GM18507 (cell line): ENCODE results near the gene GRK1.

ENCODE experiments used
- DNase-seq: peaks from one replicate; pipeline ENCODE4 v3.0.0; 2011; ENCODE audit warnings: low read depth; ENCODE audit not compliant: insufficient read length; ENCODE audit errors: extremely low spot score
- FAIRE-seq: peaks from 2 replicates; lab custom pipeline; 2011; peaks lifted over from hg19 to GRCh38; lab: Jason Lieb, UNC

Gene GRK1

DNA sequence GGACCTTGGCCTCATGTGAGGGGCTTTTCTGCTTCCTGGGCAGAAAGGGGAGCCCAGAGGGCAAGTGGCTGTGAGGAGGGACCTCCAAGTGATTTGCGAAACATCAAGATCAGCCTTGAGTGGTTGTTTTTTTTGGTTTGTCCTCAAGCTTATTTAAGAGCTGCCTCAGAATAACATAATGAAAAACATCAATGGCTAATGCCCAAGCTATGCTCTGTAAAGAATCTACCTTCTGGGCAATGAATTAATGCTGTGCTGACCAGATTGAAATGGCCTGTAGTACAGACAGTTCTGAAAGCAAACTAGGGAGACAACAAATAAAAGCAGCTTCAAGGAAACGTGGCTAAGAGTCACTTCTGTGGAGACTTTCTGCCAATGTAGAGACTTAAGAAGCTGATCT, 100.3 kb downstream of the GRK1 start:
- FAIRE-seq (no peak), DNase-seq (no peak)

DNA sequence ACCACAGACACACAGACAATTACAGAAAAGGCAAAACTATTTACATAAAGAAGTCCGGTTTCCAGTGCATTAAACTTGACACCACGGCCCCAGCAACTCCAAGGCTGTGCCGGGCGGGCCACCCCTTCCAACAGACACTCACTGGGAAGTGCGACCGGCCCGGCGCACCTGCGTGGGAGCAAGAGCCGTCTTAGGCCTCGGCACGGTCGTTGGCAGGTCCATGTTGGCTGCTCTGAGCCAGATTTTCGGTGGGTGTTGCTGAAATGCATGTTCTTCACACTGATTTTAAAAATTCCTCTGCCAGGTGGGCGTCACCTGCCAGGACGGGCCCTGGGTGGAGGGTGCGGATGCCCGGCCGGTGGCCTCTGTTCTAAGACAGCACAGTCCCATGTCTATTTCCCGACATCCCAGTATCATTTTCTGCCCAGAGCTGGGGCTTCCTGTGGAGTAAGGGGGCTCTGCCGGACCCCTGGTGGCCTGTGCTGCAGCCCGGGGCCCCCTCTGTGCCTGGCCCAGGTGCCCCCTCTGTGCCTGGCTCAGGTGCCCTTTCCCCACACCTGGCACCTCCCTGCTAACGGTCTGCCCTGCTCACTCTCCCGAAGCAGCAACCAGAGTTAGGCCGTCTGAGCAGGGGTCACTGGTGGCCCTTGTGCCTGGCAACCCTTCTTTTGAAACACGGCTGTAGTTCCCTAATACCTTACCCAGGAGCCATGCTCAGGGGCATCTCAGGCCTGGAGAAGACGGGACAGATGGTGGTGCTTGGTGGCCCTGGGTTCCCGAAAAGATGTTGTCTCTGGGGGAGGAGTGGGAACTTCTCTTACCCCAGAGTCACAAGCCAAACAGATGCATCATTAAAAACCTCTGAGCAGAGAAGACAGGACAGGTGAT, 101.2 kb downstream of the GRK1 start:
- no peak for FAIRE-seq

DNA sequence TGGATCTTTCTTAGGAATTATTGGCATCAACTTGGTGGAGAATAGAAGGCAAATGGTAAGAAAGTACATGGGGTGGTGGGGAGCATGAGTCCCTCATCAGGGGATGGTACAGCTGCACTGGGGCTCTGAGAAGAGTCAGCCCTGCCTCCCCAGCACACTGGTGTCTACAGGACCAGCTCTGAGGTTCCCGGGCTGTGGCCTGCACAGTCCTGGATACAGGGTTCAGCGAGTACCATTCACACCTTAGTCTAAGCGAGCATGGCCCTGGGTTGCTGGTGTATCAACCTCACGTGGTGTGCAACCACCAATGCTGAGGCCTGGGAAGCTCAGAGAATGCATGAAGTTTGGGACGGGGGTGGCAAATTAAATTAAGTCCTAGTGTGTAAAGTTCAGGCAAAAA, 102.1 kb downstream of the GRK1 start:
- no peak for DNase-seq
- no peak for FAIRE-seq

More for the DNA sequence above, 101.2 kb downstream of the GRK1 start:
- DNase-seq = no peak

- FAIRE-seq = no peak
- DNase-seq = no peak
Measured at GRCh38 chr13:113769881-113770280, 102.9 kb downstream of the GRK1 start.

DNA sequence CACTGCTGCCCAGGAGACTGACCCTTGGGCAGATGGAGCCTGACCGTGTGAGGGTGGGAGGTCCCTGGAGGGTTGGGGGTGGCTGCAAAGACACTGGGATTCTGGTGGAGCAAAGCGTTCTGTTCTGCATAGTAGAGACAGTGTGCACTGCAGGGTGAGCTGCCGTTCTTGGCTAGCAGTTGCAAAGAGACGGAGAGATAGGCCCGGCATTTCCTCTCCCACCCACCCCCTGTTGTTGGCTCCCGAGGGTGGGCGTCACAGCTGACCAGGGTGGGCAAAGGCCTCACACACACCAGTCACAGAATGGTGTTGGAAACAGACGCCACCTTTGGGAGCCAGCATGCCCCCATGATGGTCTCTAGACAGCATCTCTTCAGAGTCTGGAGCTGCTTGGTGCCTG, 103.4 kb downstream of the GRK1 start:
- no peak for FAIRE-seq
- no peak for DNase-seq

DNA sequence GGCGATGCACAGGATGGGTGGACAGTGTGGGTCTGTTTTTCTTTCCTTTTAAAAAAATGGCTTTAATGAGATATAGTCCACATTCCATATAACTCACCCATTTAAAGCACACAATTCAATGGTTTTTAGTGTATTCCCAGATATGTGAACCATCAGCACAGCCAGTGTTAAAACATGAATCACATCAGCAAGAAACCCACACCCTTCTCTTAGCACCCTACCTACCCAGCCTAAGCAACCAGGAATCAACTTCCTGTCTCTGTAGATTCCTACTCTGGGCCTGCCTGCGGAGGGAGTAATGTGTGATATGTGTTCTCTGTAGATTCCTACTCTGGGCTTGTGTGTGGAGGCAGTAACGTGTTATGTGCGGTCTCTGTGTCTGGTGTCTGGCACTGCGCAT, 103.9 kb downstream of the GRK1 start:
- FAIRE-seq (no peak), DNase-seq (no peak)

GRCh38 chr13:113771709-113772331, 104.8 kb downstream of the GRK1 start:
- no peak for DNase-seq

GRCh38 chr13:113774177-113775107, 107.4 kb downstream of the GRK1 start:
- peak; percentile 49 for FAIRE-seq
- no peak for DNase-seq

More at GRCh38 chr13:113771709-113772331, 104.8 kb downstream of the GRK1 start:
- no peak for FAIRE-seq

- no peak for DNase-seq
- no peak for FAIRE-seq
Measured at GRCh38 chr13:113775451-113776145, 108.6 kb downstream of the GRK1 start.

DNA sequence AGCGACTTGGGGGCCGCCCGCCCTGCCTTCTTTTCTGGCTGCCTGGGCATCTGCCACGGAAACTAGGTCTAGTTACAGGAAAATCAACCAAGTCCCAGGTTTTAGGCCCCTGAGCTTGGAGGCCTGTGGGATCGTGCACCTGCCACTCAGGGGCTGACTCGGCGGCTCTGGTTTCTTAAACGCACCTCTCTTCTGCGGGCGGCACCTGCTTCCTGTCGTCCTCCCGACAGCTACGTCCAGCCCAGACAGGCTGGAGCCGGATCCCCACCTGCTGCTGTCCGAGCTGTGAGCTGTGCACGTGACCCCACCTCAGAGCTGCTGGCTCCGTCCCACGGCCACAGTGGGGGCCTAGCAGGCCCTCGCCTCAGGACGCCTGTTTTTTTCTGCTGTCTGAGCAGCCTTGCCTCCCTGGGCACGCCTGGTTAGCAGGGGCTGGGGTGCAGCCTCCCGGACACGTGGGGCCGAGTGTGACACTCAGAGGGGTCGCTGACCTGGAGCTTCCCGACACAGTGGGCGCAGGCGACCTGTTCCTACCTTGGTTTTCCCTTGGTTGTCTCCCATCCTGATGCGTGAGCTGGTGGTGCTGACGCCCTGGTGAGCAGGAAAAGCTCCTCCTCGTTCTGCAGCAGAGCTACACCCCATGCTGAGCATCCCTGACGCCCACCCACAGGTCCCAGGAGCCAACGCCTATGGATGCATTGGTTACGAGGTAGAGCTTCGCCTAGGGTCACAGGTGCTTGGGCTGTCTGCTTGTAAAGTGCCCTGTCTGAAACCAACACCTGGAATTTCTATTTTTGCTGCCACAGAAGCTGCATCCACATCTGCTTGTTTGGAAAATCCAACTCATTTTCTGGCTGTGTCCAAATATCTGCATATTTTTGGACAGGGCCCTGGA, 109.5 kb downstream of the GRK1 start:
- DNase-seq = no peak
- no peak for FAIRE-seq

- no peak for FAIRE-seq
- no peak for DNase-seq
Measured at GRCh38 chr13:113777311-113778260, 110.6 kb downstream of the GRK1 start.

- no peak for FAIRE-seq
- DNase-seq = no peak
Measured at GRCh38 chr13:113781571-113781970, 114.6 kb downstream of the GRK1 start.

DNA sequence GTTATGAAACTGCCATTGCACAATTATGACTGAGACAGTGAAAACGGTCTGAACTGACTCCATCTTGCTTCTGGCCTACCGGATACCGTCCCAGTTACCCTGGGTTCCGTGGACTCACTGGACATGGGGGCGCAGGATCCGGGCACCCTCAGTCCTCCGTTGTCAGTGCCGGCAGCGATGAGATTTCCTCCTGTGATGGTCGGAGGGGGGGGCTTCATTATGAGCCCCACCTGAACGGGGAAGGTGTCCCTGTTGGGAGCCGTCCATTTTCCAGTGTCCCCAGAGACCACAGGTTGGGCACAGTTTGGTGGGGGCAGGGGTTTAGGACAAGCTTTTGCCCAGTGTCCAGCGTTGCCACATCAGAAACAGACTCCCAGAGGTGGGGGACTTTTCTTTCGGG, 115.5 kb downstream of the GRK1 start:
- no peak for DNase-seq
- no peak for FAIRE-seq

GRCh38 chr13:113783200-113783881, 116.3 kb downstream of the GRK1 start:
- FAIRE-seq (no peak), DNase-seq (no peak)

DNA sequence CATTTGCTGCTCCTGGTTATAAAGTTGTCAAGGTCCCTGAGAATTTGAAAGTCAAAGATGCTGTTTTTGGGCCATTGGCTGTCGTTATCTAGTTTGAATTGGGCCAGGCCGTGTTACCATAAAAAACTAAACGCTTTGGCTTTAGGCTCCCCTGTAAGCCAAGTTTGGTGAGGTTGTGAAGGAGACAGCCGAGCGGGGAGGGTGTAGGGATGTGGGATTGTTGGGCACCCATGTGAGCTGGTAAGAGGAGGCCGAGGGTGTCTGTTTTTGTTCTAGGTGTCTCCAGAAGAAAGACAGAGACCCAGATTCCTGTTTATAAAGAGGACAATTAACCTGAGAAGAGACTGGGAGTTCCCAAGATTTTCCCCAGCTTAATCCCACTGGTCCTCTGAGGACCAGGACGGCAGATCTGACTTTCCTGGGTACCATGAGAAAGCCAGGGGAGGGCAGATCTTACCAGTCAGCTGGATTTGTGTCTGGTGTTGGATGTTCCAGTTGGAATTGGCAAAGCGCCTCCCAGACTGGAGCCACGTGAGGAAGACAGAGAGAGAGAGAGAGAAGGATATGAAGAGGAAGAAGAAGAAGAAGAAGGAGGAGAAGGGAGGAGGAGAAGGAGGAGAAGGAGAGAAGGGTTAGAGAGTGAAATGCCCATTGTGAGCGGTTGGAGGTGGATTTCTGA, 117.1 kb downstream of the GRK1 start:
- FAIRE-seq (no peak), DNase-seq (no peak)

- DNase-seq (no peak), FAIRE-seq (no peak)
Measured at GRCh38 chr13:113784645-113785024, 117.6 kb downstream of the GRK1 start.
